ENCODE data around the gene ABHD6.

DNA sequence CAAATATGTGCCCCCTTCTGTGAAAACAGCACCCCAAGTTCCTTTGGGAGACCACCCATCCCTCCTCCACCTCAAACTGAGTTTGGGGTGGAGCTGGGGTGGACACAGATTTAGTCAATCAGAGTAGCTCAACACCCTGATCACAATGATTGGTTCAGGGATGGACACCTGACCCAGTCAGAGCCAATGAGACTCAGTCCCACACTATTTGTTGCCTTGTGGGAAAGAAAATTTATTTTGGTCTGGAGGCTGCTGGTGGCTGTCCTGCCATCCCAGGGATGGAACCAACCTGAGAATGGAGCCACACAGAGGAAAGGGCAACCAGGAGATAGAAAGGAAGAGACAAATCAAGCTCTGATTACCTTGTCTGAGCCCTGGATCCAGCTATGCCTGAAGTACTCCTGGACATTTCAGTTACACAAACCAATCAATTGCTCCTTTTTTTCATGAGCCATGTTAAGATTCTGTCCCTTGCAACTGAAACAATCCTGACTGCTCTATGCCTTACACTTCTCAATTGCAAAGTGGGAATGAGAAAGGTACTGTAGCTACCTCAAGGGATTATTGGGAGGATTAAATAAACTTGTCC, 37.4 kb upstream of the ABHD6 start:
- TF ChIP-seq, protein P1, sequence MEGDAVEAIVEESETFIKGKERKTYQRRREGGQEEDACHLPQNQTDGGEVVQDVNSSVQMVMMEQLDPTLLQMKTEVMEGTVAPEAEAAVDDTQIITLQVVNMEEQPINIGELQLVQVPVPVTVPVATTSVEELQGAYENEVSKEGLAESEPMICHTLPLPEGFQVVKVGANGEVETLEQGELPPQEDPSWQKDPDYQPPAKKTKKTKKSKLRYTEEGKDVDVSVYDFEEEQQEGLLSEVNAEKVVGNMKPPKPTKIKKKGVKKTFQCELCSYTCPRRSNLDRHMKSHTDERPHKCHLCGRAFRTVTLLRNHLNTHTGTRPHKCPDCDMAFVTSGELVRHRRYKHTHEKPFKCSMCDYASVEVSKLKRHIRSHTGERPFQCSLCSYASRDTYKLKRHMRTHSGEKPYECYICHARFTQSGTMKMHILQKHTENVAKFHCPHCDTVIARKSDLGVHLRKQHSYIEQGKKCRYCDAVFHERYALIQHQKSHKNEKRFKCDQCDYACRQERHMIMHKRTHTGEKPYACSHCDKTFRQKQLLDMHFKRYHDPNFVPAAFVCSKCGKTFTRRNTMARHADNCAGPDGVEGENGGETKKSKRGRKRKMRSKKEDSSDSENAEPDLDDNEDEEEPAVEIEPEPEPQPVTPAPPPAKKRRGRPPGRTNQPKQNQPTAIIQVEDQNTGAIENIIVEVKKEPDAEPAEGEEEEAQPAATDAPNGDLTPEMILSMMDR (IDR thresholded peaks at IDR 0.05; ENCODE audit: insufficient read depth, low read length), result no peak
- TF ChIP-seq GABPA (IDR thresholded peaks at IDR 0.05; ENCODE audit: low read depth) (no peak), POLR2AphosphoS5 (IDR thresholded peaks at IDR 0.05; ENCODE audit: low read depth) (no peak)
